H1 (cell line): ENCODE data around the gene SLC43A2. TPM values are rescaled to one million over a fixed set of nuclear protein-coding genes. Genes with fewer than 3 reads are reported as not detected.
A peak's percentile ranks its signal among the peaks of the same experiment; 100 is the strongest.

Source experiments
- CTCF ChIA-PET: fragments of 300-600 bp; sonication (Branson Sonifier 250); formaldehyde crosslinking; loops from one replicate; lab custom pipeline; 2021; ENCODE audit not compliant: partially characterized antibody; lab: Charles Lee
- POLR2A ChIA-PET: fragments of 300-600 bp; sonication (Branson Sonifier 250); formaldehyde crosslinking; loops from one replicate; lab custom pipeline; 2021; ENCODE audit warnings: inconsistent platforms; ENCODE audit not compliant: partially characterized antibody; lab: Charles Lee
- DNase-seq, 2 experiments: peaks; one replicate each; pipeline versions ENCODE4 v3.0.0 to v3.0.0-alpha.2; 2010 to 2022; ENCODE audit warnings: low spot score in 2 of 2, low read depth in 1 of 2, mixed read lengths in 1 of 2
- FAIRE-seq: peaks from 2 replicates; lab custom pipeline; 2011; peaks lifted over from hg19 to GRCh38; lab: Jason Lieb, UNC
- H2AFZ ChIP-seq: 2 replicates; pipeline ENCODE4 v1.8.1; 2012; ENCODE audit warnings: low read length, inconsistent platforms
- H2AK5ac ChIP-seq: 2 replicates; pipeline ENCODE4 v1.6.1; 2013; ENCODE audit warnings: low read depth, low read length
- H2BK120ac ChIP-seq: replicated peaks from 2 replicates; pipeline ENCODE3; 2013; ENCODE audit warnings: low read depth, low read length, inconsistent platforms
- H2BK12ac ChIP-seq: 2 replicates; pipeline ENCODE4 v1.6.1; 2013; ENCODE audit warnings: low read depth, low read length
- H2BK15ac ChIP-seq: 2 replicates; pipeline ENCODE4 v1.6.1; 2013; ENCODE audit warnings: low read length
- H2BK20ac ChIP-seq: 2 replicates; pipeline ENCODE4 v1.6.1; 2013; ENCODE audit warnings: low read length
- H2BK5ac ChIP-seq: 2 replicates; pipeline ENCODE4 v1.6.1; 2013; ENCODE audit warnings: low read depth, low read length
- H3K14ac ChIP-seq: 2 replicates; pipeline ENCODE4 v1.6.1; 2013; ENCODE audit warnings: inconsistent platforms; ENCODE audit not compliant: insufficient read length
- H3K18ac ChIP-seq: 2 replicates; pipeline ENCODE4 v1.6.1; 2013; ENCODE audit warnings: low read length; ENCODE audit errors: extremely low read depth
- H3K23ac ChIP-seq: 2 replicates; pipeline ENCODE4 v1.6.1; 2013; ENCODE audit warnings: inconsistent platforms; ENCODE audit not compliant: insufficient read length
- H3K23me2 ChIP-seq: 2 replicates; pipeline ENCODE4 v1.6.1; 2013; ENCODE audit warnings: low read depth, low read length
- H3K27ac ChIP-seq: 2 replicates; pipeline ENCODE4 v1.6.1; 2011; ENCODE audit warnings: low read depth, low read length, inconsistent platforms
- H3K27me3 ChIP-seq, 4 experiments: replicated peaks in 1 of 4; 1 replicate in 1 of 4; 2 replicates in 3 of 4; pipeline versions ENCODE4 v1.6.1 to v1.8.1; 2011 to 2013; ENCODE audit warnings: low read length in 3 of 4, mild to moderate bottlenecking in 3 of 4, inconsistent platforms in 2 of 4, mixed read lengths in 2 of 4, moderate library complexity in 1 of 4; ENCODE audit not compliant: control insufficient read depth in 3 of 4, insufficient read depth in 3 of 4; ENCODE audit errors: extremely low read depth in 1 of 4
- H3K36me3 ChIP-seq, 4 experiments: 2 replicates each; pipeline versions ENCODE4 v1.6.1 to v1.8.1; 2011 to 2013; ENCODE audit warnings: mild to moderate bottlenecking in 4 of 4, low read length in 3 of 4, moderate library complexity in 2 of 4, control low read depth in 1 of 4, inconsistent platforms in 1 of 4; ENCODE audit not compliant: insufficient read depth in 4 of 4, control insufficient read depth in 2 of 4
- H3K4ac ChIP-seq: replicated peaks from 2 replicates; pipeline ENCODE3; 2013; ENCODE audit warnings: low read length, low read depth, mixed read lengths, inconsistent platforms; ENCODE audit not compliant: insufficient read length
- H3K4me1 ChIP-seq, 4 experiments: replicated peaks in 1 of 4; 1 replicate in 1 of 4; 2 replicates in 3 of 4; pipeline versions ENCODE4 v1.6.1 to v1.8.1; 2011 to 2013; ENCODE audit warnings: low read length in 3 of 4, inconsistent platforms in 2 of 4, mixed read lengths in 1 of 4; ENCODE audit not compliant: insufficient read depth in 4 of 4, control insufficient read depth in 3 of 4
- H3K4me2 ChIP-seq, 2 experiments: 2 replicates each; pipeline versions ENCODE4 v1.6.1 to v1.8.1; 2011 to 2013; ENCODE audit warnings: low read depth in 2 of 2, low read length in 2 of 2, control low read depth in 1 of 2, inconsistent platforms in 1 of 2, mild to moderate bottlenecking in 1 of 2; ENCODE audit not compliant: insufficient read depth in 1 of 2
- H3K4me3 ChIP-seq, 4 experiments: fragments of 200-600, 300-600 bp in 1 of 4; sonication (generic), shearing (Covaris generic), sonication (Bioruptor Twin) in 1 of 4; 2 replicates each; pipeline versions ENCODE4 v1.5.1 to v1.8.1; 2011 to 2016; ENCODE audit warnings: low read length in 4 of 4, low read depth in 3 of 4, control low read depth in 2 of 4, inconsistent platforms in 2 of 4, mild to moderate bottlenecking in 2 of 4, mixed read lengths in 1 of 4, moderate library complexity in 1 of 4; ENCODE audit not compliant: insufficient read depth in 2 of 4; ENCODE audit errors: extremely low read depth in 1 of 4
- H3K56ac ChIP-seq: replicated peaks from 2 replicates; pipeline ENCODE3; 2013; ENCODE audit warnings: low read depth, mild to moderate bottlenecking, mixed read lengths, low read length, inconsistent platforms; ENCODE audit not compliant: insufficient read length
- H3K79me1 ChIP-seq: 2 replicates; pipeline ENCODE4 v1.6.1; 2013; ENCODE audit warnings: low read depth, low read length, control low read depth
- H3K79me2 ChIP-seq, 2 experiments: 2 replicates each; pipeline versions ENCODE4 v1.6.1 to v1.8.1; 2012 to 2013; ENCODE audit warnings: low read length in 2 of 2, mild to moderate bottlenecking in 2 of 2, inconsistent platforms in 1 of 2; ENCODE audit not compliant: insufficient read depth in 2 of 2, control insufficient read depth in 1 of 2
- H3K9ac ChIP-seq, 4 experiments: replicated peaks in 1 of 4; 1 replicate in 1 of 4; 2 replicates in 3 of 4; pipeline versions ENCODE4 v1.6.1 to v1.8.1; 2011 to 2013; ENCODE audit warnings: low read depth in 3 of 4, low read length in 3 of 4, control low read depth in 2 of 4, mild to moderate bottlenecking in 2 of 4, moderate library complexity in 2 of 4, inconsistent platforms in 1 of 4; ENCODE audit errors: extremely low read depth in 1 of 4
- H3K9me3 ChIP-seq, 2 experiments: 2 replicates each; pipeline versions ENCODE4 v1.6.1 to v1.8.1; 2012 to 2013; ENCODE audit warnings: mild to moderate bottlenecking in 2 of 2, moderate library complexity in 2 of 2, control low read depth in 1 of 2, inconsistent platforms in 1 of 2, low read depth in 1 of 2, low read length in 1 of 2, mixed read lengths in 1 of 2; ENCODE audit not compliant: insufficient read depth in 2 of 2
- H4K20me1 ChIP-seq, 2 experiments: replicated peaks in 1 of 2; 2 replicates each; pipeline versions ENCODE3 to v1.8.1; 2011 to 2013; ENCODE audit warnings: inconsistent platforms in 2 of 2, low read length in 2 of 2, mild to moderate bottlenecking in 1 of 2; ENCODE audit not compliant: insufficient read depth in 2 of 2, control insufficient read depth in 1 of 2
- H4K5ac ChIP-seq: 2 replicates; pipeline ENCODE4 v1.6.1; 2013; ENCODE audit warnings: low read length, low read depth, mixed read lengths, inconsistent platforms; ENCODE audit not compliant: insufficient read length
- H4K8ac ChIP-seq: 2 replicates; pipeline ENCODE4 v1.8.0; 2013; ENCODE audit warnings: mild to moderate bottlenecking, moderate library complexity, low read length, inconsistent platforms; ENCODE audit not compliant: insufficient read depth; ENCODE audit errors: extremely low read depth
- H4K91ac ChIP-seq: replicated peaks from 2 replicates; pipeline ENCODE3; 2013; ENCODE audit warnings: low read length, mixed read lengths, inconsistent platforms; ENCODE audit not compliant: insufficient read length
- ATF2 ChIP-seq: IDR thresholded peaks from 2 replicates; pipeline ENCODE4 v1.6.1; 2012; ENCODE audit warnings: low read length, inconsistent platforms
- CTCF ChIP-seq, 3 experiments: IDR thresholded peaks; 1 replicate in 2 of 3; 2 replicates in 1 of 3; pipeline versions ENCODE4 v1.5.1 to v1.6.1; 2011; ENCODE audit warnings: low read length in 3 of 3, mild to moderate bottlenecking in 3 of 3, inconsistent platforms in 2 of 3, low read depth in 1 of 3, moderate library complexity in 1 of 3; ENCODE audit not compliant: insufficient read depth in 1 of 3; ENCODE audit errors: control extremely low read depth in 1 of 3
- JUND ChIP-seq: IDR thresholded peaks from 2 replicates; pipeline ENCODE4 v1.6.1; 2011; ENCODE audit warnings: mild to moderate bottlenecking, improper control_type of control experiment, low read length
- RXRA ChIP-seq: IDR thresholded peaks from 2 replicates; pipeline ENCODE4 v1.6.1; 2011; ENCODE audit warnings: low read depth, mild to moderate bottlenecking, low read length, moderate library complexity; ENCODE audit not compliant: insufficient read depth
- SAP30 ChIP-seq: fragments of 300-600 bp; sonication (generic); IDR thresholded peaks from 2 replicates; pipeline ENCODE4 v1.7.1; 2012; ENCODE audit warnings: low read length, moderate library complexity, mild to moderate bottlenecking, inconsistent platforms; ENCODE audit not compliant: insufficient read depth, insufficient replicate concordance
- SP2 ChIP-seq: IDR thresholded peaks from 2 replicates; pipeline ENCODE4 v1.6.1; 2012; ENCODE audit warnings: mild to moderate bottlenecking, low read length, inconsistent platforms
- TCF12 ChIP-seq: IDR thresholded peaks from 2 replicates; pipeline ENCODE4 v1.6.1; 2011; ENCODE audit warnings: low read depth, mild to moderate bottlenecking, low read length
- ZNF274 ChIP-seq: IDR thresholded peaks from 2 replicates; pipeline ENCODE4 v1.7.0; 2012; ENCODE audit warnings: low read length, borderline replicate concordance; ENCODE audit errors: extremely low read depth
- WGBS, 2 experiments: shearing (Covaris generic) in 1 of 2; methylation state at CpG; one replicate each; pipeline versions ENCODE4 v1.1.6 to v1.1.7; 2013 to 2015; ENCODE audit warnings: low lambda C conversion rate in 2 of 2, mixed read lengths in 2 of 2, inconsistent platforms in 1 of 2, low coverage in 1 of 2, missing lambda C conversion rate in 1 of 2; ENCODE audit not compliant: insufficient replicate concordance in 2 of 2, insufficient coverage in 1 of 2, insufficient read length in 1 of 2; ENCODE audit errors: extremely low coverage in 1 of 2, missing lambda C conversion rate in 1 of 2; 5-methylcytosine and 5-hydroxymethylcytosine counted together
- polyA plus RNA-seq, 7 experiments: library from polyadenylated mRNA; depleted of rRNA in 3 of 7; stranded (reverse) in 5 of 7; unstranded in 2 of 7; fragments of >200 nt in 5 of 7; fragments of 200-250 nt in 2 of 7; gene quantifications; 1 replicate in 5 of 7; 2 replicates in 1 of 7; 4 replicates in 1 of 7; pipeline versions ENCODE4 v1.2.1 to v1.2.3, GENCODE V29; 2011 to 2013; ENCODE audit warnings: missing spikeins in 2 of 7, mixed read lengths in 2 of 7
- total RNA-seq: library from RNA; stranded (reverse); fragmentation: NEBNext Ultra II Directional; extraction: Animal tissue kit (Norgen Biotek cat#: 25700); gene quantifications from 2 replicates; pipeline ENCODE4 v1.2.1, GENCODE V29; 2021

Gene SLC43A2
- total and polyA plus RNA-seq, 2 of the 8 experiments (the other 6 are each of a cell fraction or from before 2014, with no cell fraction given), result 6.6 to 10.5 TPM

GRCh38 chr17:1598399-1599095 lies 30.1 kb downstream of the SLC43A2 start:
- no peak overlapping the region for H3K14ac ChIP-seq
- no peak overlapping the region for H2BK5ac ChIP-seq
- H3K18ac ChIP-seq, result no peak overlapping the region
- no peak overlapping the region for H2BK120ac ChIP-seq
- FAIRE-seq (no peak), DNase-seq (no peak)
- no peak overlapping the region for H3K23ac ChIP-seq
- H2BK20ac ChIP-seq, result no peak overlapping the region
- H3K4ac ChIP-seq, result no peak overlapping the region
- H4K5ac ChIP-seq, result no peak overlapping the region
- H3K79me1 ChIP-seq, result no peaks in the 10 kb centered on the region
- H3K23me2 ChIP-seq, result no peaks in the 10 kb centered on the region
- no peaks in the 10 kb centered on the region for H3K36me3 ChIP-seq
- no peak overlapping the region for H3K56ac ChIP-seq
- H4K8ac ChIP-seq, result no peak overlapping the region
- H3K79me2 ChIP-seq, result no peaks in the 10 kb centered on the region
- H3K9ac ChIP-seq, result no peak overlapping the region
- H3K9me3 ChIP-seq, result peaks cover 5 to 10% of the 10 kb centered on the region in 2 experiments; a peak in 2 of 4 replicates
- no peaks in the 10 kb centered on the region; a peak in 1 of 7 replicates for H3K4me1 ChIP-seq
- CTCF ChIA-PET, result no interaction called here
- no peaks in the 10 kb centered on the region for H3K27me3 ChIP-seq
- no peak overlapping the region for H2AK5ac ChIP-seq
- no peak overlapping the region for H2AFZ ChIP-seq
- peak overlapping the region; percentile 27; the same call in 1 of the 2 replicates for H2BK12ac ChIP-seq
- no peak overlapping the region for H3K27ac ChIP-seq
- 96% methylated on average over 7 of the region's 8 CpGs; no CpG with 5 or more reads in 1 of the 2 experiments for WGBS, 2 experiments
- POLR2A ChIA-PET, result interaction anchor here (1.0 kb wide), 1 partner anchor 30 kb away, joined by 3 read pairs; the partner anchor contains the start of gene SLC43A2
- H4K91ac ChIP-seq, result no peak overlapping the region
- no peak overlapping the region for H3K4me2 ChIP-seq
- H3K4me3 ChIP-seq, result no peak overlapping the region
- H4K20me1 ChIP-seq, result no peaks in the 10 kb centered on the region
- H2BK15ac ChIP-seq, result no peak overlapping the region
- TF ChIP-seq CTCF (IDR thresholded peaks at IDR 0.05; ENCODE audit: control extremely low read depth in 1 of 3, insufficient read depth in 1 of 3, low read depth in 1 of 3, low read length in 3 of 3) (no peak), ZNF274 (no peak), TCF12 (no peak), JUND (no peak), ATF2 (no peak), SP2 (no peak), RXRA (no peak), SAP30 (no peak)
